T-cell (primary cell): Measurements from ENCODE around the gene KANK3. TPM values are rescaled to one million over a fixed set of nuclear protein-coding genes. Genes with fewer than 3 reads are reported as not detected.

Experiments used
- ATAC-seq, 4 experiments: fragments of 200-7000 bp in 3 of 4; fragments of 150-1000 bp in 1 of 4; cut with Tn5 transposase; replicated peaks in 1 of 4; 1 replicate in 3 of 4; 2 replicates in 1 of 4; pipeline ENCODE4 v1.10.0; 2021; ENCODE audit warnings: moderate library complexity in 3 of 4, mild to moderate bottlenecking in 2 of 4, moderate number of reproducible peaks in 1 of 4
- CTCF ChIA-PET, 2 donors: fragments of 300-600 bp; sonication (Branson Sonifier 250); formaldehyde crosslinking; loops; one replicate each; lab custom pipeline; 2022; ENCODE audit warnings: antibody characterized with exemption in 2 of 2; lab: Charles Lee
- POLR2A ChIA-PET, 2 donors: fragments of 300-600 bp; sonication (Branson Sonifier 250); formaldehyde crosslinking; loops; one replicate each; lab custom pipeline; 2022; ENCODE audit warnings: antibody characterized with exemption in 2 of 2; lab: Charles Lee
- DNase-seq, 35 experiments: peaks; one replicate each; pipeline versions ENCODE4 v3.0.0 to v3.0.0-alpha.2; 2013 to 2023
- H3K27ac ChIP-seq: one replicate; pipeline ENCODE4 v1.5.1; 2013; ENCODE audit warnings: low read length
- H3K27me3 ChIP-seq, 2 experiments: replicated peaks in 1 of 2; 1 replicate in 1 of 2; 2 replicates in 1 of 2; pipeline versions ENCODE4 v1.6.1 to v1.7.0; 2013; ENCODE audit warnings: low read length in 1 of 2, mixed read lengths in 1 of 2; ENCODE audit not compliant: control insufficient read depth in 2 of 2, insufficient read depth in 2 of 2; ENCODE audit errors: extremely low read depth in 1 of 2
- H3K36me3 ChIP-seq, 2 donors: 1 replicate in 1 of 2; 2 replicates in 1 of 2; pipeline versions ENCODE4 v1.6.1 to v1.7.0; 2013; ENCODE audit warnings: low read length in 1 of 2; ENCODE audit not compliant: control insufficient read depth in 2 of 2, insufficient read depth in 1 of 2; ENCODE audit errors: extremely low read depth in 1 of 2
- H3K4me1 ChIP-seq, 2 experiments: 1 replicate in 1 of 2; 2 replicates in 1 of 2; pipeline versions ENCODE4 v1.6.1 to v1.7.0; 2013; ENCODE audit warnings: low read length in 2 of 2, mixed read lengths in 1 of 2; ENCODE audit not compliant: insufficient read depth in 2 of 2, control insufficient read depth in 1 of 2; ENCODE audit errors: extremely low read depth in 1 of 2
- H3K4me3 ChIP-seq, 2 donors: 1 replicate in 1 of 2; 2 replicates in 1 of 2; pipeline versions ENCODE4 v1.5.1 to v1.7.0; 2013; ENCODE audit warnings: mild to moderate bottlenecking in 2 of 2, low read length in 1 of 2, moderate library complexity in 1 of 2; ENCODE audit not compliant: control insufficient read depth in 1 of 2; ENCODE audit errors: extremely low read depth in 1 of 2
- H3K9me3 ChIP-seq: 2 replicates; pipeline ENCODE4 v1.7.0; 2013
- H3K27ac Mint-ChIP-seq, 2 donors: one replicate each; pipeline ENCODE4 v1.8.0; 2020 to 2021; ENCODE audit warnings: mild to moderate bottlenecking in 2 of 2, mixed read lengths in 2 of 2
- H3K27me3 Mint-ChIP-seq, 2 donors: one replicate each; pipeline ENCODE4 v1.8.0; 2021 to 2022; ENCODE audit warnings: mixed read lengths in 2 of 2
- H3K36me3 Mint-ChIP-seq: one replicate; pipeline ENCODE4 v1.8.0; 2021; ENCODE audit warnings: mixed read lengths
- H3K4me1 Mint-ChIP-seq, 3 donors: one replicate each; pipeline ENCODE4 v1.8.0; 2020 to 2022; ENCODE audit warnings: mixed read lengths in 3 of 3, mild to moderate bottlenecking in 1 of 3
- H3K4me3 Mint-ChIP-seq, 3 donors: one replicate each; pipeline ENCODE4 v1.8.0; 2020 to 2022; ENCODE audit warnings: mild to moderate bottlenecking in 3 of 3, mixed read lengths in 3 of 3, moderate library complexity in 3 of 3
- H3K9me3 Mint-ChIP-seq, 3 donors: one replicate each; pipeline ENCODE4 v1.8.0; 2020 to 2022; ENCODE audit warnings: mixed read lengths in 3 of 3
- WGBS: methylation state at CpG from one replicate; pipeline ENCODE4 v1.1.5; 2013; ENCODE audit warnings: missing lambda C conversion rate; ENCODE audit not compliant: insufficient coverage; 5-methylcytosine and 5-hydroxymethylcytosine counted together
- total RNA-seq, 35 experiments: library from RNA in 6 of 35; stranded (reverse) in 6 of 35; fragments of 120-200 nt in 1 of 35; gene quantifications; one replicate each; pipeline versions ENCODE4 v1.2.1 to v1.2.4 and lab custom pipeline; 2013 to 2026

Gene KANK3
- total RNA-seq, 5 donors from 2014 or later (not counting 1 experiment from before 2014, with no cell fraction given) = 0.88 to 5.5 (median 4.4) TPM

DNA sequence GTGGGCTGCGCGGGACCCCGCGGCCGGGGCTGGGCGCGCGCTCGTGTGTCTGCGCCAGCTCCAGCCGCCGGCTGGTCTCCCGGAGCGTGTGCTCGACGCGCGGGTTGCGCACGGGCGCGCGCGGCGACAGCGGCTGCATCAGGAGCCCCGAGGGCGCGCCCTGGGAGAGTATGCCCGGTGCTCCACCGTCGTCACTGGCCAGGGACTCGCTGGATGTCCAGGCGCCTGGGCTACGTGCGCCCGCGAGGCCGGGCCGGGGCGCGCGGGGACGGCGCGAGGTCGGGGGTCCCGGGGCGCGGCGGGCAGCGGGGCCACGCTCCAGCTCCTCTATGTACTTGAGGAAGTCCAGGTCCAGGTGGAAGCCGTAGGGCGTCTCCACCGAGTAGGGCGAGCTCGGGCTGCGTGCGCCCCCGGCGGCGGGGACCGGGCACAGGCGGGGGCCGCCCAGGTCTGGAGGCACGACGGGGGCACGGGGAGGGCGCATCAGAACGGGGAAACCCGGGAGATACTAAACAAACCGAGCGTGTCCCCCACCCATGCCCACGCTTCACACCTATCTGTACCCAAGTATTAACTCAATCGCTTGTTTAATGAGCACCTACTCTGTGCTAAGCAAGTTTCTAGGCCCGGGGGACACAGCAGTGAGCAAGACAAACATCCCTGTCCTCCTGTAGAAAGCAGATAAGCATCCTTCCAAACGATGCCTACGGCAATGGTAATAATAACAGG lies 7.6 kb downstream of the KANK3 start:
- Histone ChIP-seq H3K36me3 (no peaks in the 10 kb centered on the region), H3K4me1 (peaks cover 0 to 16% of the 10 kb centered on the region in 2 experiments), H3K9me3 (no peaks in the 10 kb centered on the region), H3K4me3 (peak overlapping the region in 1 of 2 donors; percentile 38), H3K27me3 (peaks cover 4 to 44% of the 10 kb centered on the region in 2 experiments), H3K27ac (no peak overlapping the region)
- peaks cover 3 to 8% (median 4%) of the 10 kb centered on the region in 3 donors for H3K4me1 Mint-ChIP-seq
- ChIA-PET POLR2A (interaction anchor here in 1 of 2 donors (0.5 kb wide), 1 partner anchor 1351 kb away, joined by 4 read pairs; no protein-coding TSS in a partner anchor), CTCF (no interaction called here)
- 4% methylated on average over 69 of the region's 79 CpGs for WGBS
- peaks cover 13 to 40% of the 10 kb centered on the region in 2 donors for H3K27me3 Mint-ChIP-seq
- peak overlapping the region; percentile 36 to 60 (median 59) for H3K4me3 Mint-ChIP-seq
- peak overlapping the region in 1 of 2 donors; percentile 43 for H3K27ac Mint-ChIP-seq
- H3K9me3 Mint-ChIP-seq = no peaks in the 10 kb centered on the region
- ATAC-seq (peak; percentile 49 to 69 (median 62)), DNase-seq (peak in 6 of 35 experiments; percentile 15 to 41 (median 24))
- H3K36me3 Mint-ChIP-seq = no peaks in the 10 kb centered on the region

DNA sequence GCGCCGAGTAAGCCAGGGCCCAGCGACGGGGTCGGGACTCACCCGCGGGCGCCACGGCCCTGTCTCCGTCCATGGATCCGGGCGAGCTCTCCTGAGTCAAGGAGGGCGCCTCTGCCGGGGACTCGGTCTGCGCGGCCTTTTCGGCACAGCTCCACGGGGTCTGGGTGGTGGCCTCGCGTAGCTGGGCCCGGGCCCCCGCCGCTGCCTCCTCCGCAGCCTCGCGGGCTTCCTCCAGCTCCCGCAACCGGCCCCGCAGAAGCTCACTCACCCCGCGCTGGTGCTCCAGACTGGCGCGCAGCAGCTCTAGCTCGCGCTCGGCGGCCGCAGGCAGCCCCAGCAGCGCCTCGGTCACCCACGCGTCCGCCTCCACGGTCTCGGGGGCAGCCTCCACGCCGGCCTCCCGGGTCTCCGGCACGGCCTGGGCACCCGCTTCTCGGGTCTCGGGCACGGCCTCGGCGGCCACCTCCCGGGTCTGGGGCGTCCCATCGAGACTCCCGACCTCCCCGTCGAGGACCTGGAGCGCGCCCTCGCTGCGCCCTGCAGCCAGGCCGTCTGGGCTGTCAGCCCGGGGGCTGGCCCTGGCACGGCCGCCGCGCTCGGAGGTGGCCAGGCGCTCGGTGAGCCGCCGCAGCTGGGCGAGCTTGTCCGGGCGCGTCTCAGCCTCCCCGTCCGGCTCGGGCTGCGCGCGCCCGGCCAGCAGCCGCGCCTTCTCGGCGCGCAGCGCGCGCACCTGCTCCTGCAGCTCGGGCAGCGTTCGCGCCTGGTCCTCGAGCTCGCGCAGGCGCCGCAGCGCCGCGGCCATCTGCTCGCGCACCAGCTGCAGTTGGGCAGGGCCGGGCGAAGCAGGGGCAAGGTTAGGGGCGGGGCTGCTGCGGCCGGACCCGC lies 8.4 kb downstream of the KANK3 start:
- CTCF ChIA-PET = no interaction called here
- peak in 1 of 35 experiments; percentile 34 for DNase-seq
- H3K36me3 ChIP-seq = no peaks in the 10 kb centered on the region
- ATAC-seq = peak; percentile 24 to 49 (median 34)
- H3K4me1 Mint-ChIP-seq = peaks cover 3 to 6% (median 4%) of the 10 kb centered on the region in 3 donors
- no peaks in the 10 kb centered on the region for H3K9me3 ChIP-seq
- H3K27me3 Mint-ChIP-seq = peaks cover 13 to 38% of the 10 kb centered on the region in 2 donors
- POLR2A ChIA-PET = interaction anchor here in 1 of 2 donors (0.5 kb wide), 1 partner anchor 1351 kb away, joined by 4 read pairs; no protein-coding TSS in a partner anchor
- peaks cover 0 to 16% of the 10 kb centered on the region in 2 experiments for H3K4me1 ChIP-seq
- peaks cover 4 to 42% of the 10 kb centered on the region in 2 experiments for H3K27me3 ChIP-seq
- WGBS = 6% methylated on average over 117 of the region's 117 CpGs
- H3K4me3 Mint-ChIP-seq = no peak overlapping the region
- no peak overlapping the region for H3K27ac ChIP-seq
- H3K9me3 Mint-ChIP-seq = no peaks in the 10 kb centered on the region
- H3K4me3 ChIP-seq = peak overlapping the region in 1 of 2 donors; percentile 38
- no peaks in the 10 kb centered on the region for H3K36me3 Mint-ChIP-seq
- H3K27ac Mint-ChIP-seq = no peak overlapping the region

DNA sequence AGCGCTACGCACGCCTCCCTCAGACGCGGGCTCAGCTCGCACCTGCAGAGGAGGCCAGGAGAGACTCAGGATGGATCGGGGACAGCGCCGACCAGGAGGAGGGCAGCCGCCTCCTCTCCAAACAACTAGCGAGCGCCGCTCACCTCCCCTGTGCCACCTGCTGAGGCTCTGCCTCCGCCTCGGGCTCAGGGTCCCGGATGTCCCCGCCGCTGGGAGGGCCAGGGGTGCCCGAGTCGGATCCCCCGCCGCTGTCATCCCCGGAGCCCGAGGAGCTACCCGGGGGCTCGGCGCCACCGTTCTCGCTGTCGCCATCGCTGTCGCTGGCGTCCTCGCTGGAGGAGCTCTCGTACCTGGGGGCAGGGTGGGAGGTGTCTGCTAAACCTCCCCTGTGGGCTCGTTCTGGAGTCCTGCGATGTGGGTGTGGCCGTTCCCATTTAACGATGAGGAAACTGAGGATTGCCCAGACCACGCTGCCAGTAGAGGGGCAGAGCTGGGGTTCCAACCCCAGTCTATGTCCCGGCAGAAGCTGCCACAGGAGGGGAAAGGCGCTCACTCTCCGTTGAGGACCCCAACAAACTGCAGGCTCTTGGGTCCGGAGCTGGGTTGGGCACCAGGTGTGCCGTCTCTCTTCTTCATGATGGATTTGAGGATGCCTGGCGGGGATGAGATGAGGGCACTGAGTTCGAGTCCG lies 9.2 kb downstream of the KANK3 start:
- Histone ChIP-seq H3K9me3 (no peaks in the 10 kb centered on the region), H3K36me3 (no peaks in the 10 kb centered on the region), H3K4me3 (no peak overlapping the region), H3K4me1 (peaks cover 0 to 16% of the 10 kb centered on the region in 2 experiments), H3K27ac (no peak overlapping the region), H3K27me3 (peaks cover 4 to 42% of the 10 kb centered on the region in 2 experiments)
- POLR2A ChIA-PET = no interaction called here
- WGBS = 36% methylated on average over 48 of the region's 48 CpGs
- CTCF ChIA-PET = no interaction called here
- Mint-ChIP-seq H3K27me3 (peaks cover 13 to 36% of the 10 kb centered on the region in 2 donors), H3K4me1 (peaks cover 3 to 6% (median 4%) of the 10 kb centered on the region in 3 donors), H3K4me3 (no peak overlapping the region), H3K27ac (no peak overlapping the region), H3K36me3 (no peaks in the 10 kb centered on the region), H3K9me3 (no peaks in the 10 kb centered on the region)
- ATAC-seq (no peak), DNase-seq (no peak)

DNA sequence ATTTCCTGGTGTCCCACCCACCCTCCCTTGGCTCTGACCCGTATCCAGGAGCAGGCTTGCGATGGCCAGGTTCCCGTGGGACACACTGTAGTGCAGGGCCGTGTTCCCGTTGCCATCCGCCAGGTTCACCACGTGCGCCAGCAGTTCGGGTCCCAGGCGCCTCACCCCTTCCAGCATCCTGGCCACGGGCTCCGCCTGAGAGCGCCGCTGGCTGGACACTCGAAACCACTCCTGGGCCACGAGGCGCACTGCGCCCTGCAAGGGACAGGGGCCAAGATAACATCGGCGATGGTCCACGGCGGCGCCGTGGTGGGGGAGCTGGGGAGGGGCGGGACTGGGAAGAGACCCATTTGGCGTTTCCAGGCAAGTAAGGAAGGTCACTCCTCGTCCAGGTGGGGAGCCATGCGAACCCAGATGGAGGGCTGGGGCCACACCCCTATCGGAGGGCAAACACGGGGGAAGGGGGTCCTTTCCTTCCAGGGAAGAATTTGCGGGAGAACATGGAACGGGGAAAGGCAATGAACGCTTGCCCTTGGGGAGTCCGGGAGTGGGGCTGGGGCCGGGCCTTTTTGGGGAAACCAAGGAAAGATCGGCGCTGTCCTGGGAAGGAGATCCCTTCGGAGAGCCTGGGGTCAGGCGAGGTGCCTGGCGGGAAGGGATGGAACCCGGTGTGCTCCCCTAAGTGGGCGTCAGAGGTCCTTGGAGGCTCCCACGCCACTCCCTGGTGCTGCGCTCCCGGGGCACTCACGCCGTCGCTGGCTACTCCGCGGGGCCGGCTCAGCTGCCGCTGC lies 9.9 kb downstream of the KANK3 start:
- H3K4me1 ChIP-seq = peaks cover 0 to 16% of the 10 kb centered on the region in 2 experiments
- peaks cover 3 to 41% of the 10 kb centered on the region in 2 experiments for H3K27me3 ChIP-seq
- DNase-seq (no peak), ATAC-seq (no peak)
- Mint-ChIP-seq H3K27me3 (peaks cover 13 to 32% of the 10 kb centered on the region in 2 donors), H3K27ac (no peak overlapping the region), H3K9me3 (no peaks in the 10 kb centered on the region), H3K36me3 (no peaks in the 10 kb centered on the region), H3K4me1 (peaks cover 3 to 6% (median 4%) of the 10 kb centered on the region in 3 donors), H3K4me3 (no peak overlapping the region)
- WGBS = 42% methylated on average over 50 of the region's 52 CpGs
- H3K9me3 ChIP-seq = no peaks in the 10 kb centered on the region
- H3K27ac ChIP-seq = no peak overlapping the region
- ChIA-PET POLR2A (no interaction called here), CTCF (no interaction called here)
- no peak overlapping the region for H3K4me3 ChIP-seq
- H3K36me3 ChIP-seq = no peaks in the 10 kb centered on the region

DNA sequence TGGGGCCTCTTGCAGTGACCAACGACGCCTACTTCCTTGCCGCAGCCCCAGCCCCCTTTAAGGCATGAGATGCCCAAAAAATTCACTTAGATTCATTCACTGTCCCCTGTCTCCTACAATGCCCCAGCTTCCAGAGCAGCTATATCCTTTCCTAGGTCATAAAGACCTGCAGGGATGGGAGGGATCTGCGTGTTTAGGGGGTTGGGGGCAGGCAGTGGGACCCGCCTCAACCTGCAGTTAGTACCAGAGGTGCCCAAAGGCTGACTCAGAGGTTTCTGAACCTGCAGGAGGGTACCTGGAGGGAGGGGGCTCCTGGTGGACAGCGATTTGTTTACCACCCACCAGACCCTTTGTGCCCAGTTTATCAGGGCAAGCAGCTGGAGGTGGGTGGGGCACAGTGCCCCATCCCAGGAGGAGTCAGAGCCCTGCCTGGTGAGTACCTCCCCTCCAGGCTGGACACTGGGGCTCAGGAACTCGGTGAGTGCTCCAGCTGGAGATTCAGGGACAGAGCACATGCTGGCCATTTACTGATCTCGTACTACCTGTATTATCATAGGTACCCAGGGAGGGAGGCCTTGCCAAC lies 11.7 kb downstream of the KANK3 start:
- no peaks in the 10 kb centered on the region for H3K36me3 Mint-ChIP-seq
- H3K9me3 Mint-ChIP-seq = no peaks in the 10 kb centered on the region
- H3K4me1 ChIP-seq = peaks cover 0 to 16% of the 10 kb centered on the region in 2 experiments
- no peak overlapping the region for H3K27ac Mint-ChIP-seq
- H3K4me3 ChIP-seq = no peak overlapping the region
- H3K27me3 ChIP-seq = peaks cover 3 to 30% of the 10 kb centered on the region in 2 experiments
- POLR2A ChIA-PET = no interaction called here
- no peak overlapping the region for H3K27ac ChIP-seq
- peaks cover 4 to 15% of the 10 kb centered on the region in 2 donors for H3K27me3 Mint-ChIP-seq
- no peaks in the 10 kb centered on the region for H3K36me3 ChIP-seq
- no peak for DNase-seq
- no peak overlapping the region for H3K4me3 Mint-ChIP-seq
- CTCF ChIA-PET = no interaction called here
- H3K9me3 ChIP-seq = no peaks in the 10 kb centered on the region
- H3K4me1 Mint-ChIP-seq = peaks cover 3 to 6% (median 4%) of the 10 kb centered on the region in 3 donors
- 70% methylated on average over 2 of the region's 8 CpGs for WGBS
- ATAC-seq = no peak
